Measurements from ENCODE around the gene PRUNE2. TPM values are rescaled to one million over a fixed set of nuclear protein-coding genes. Genes with fewer than 3 reads are reported as not detected.

The PRUNE2 gene
- total RNA-seq, 1 experiment from 2014 or later = 3.5 TPM

DNA sequence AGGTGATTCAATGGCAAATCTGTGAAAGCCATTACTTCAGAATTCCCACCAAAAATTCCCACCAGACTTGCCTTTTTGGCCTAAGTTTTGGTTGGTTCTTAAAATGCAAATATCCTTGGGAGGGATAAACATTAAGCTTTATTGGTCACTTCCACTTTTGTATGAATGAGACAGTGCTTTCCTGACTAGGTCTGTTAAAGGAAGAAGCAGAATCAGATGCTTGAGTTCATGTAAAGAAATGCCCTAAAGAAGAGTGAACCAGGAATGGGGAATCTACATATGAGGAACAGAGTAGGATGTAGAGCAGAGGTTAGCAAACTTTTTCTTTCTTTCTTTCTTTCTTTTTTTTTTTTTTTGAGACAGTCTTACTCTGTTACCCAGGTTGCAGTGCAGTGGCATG is 317.6 kb downstream of the PRUNE2 start:
- Histone ChIP-seq H3K27me3 (replicated peaks; ENCODE audit: control insufficient read depth, insufficient read depth, low read length) (no peaks in the 10 kb centered on the region), H3K4me1 (peaks cover 20% of the 10 kb centered on the region), H3K36me3 (ENCODE audit: control insufficient read depth, insufficient read depth, low read length) (no peaks in the 10 kb centered on the region), H3K9me3 (no peaks in the 10 kb centered on the region), H3K4me3 (ENCODE audit: low read depth, low read length) (no peak overlapping the region)
- H3K4me3 Mint-ChIP-seq (ENCODE audit: unreplicated experiment) = no peak overlapping the region
- POLR2A ChIA-PET = no interaction called here
- no peak overlapping the region for H3K27ac Mint-ChIP-seq (ENCODE audit: unreplicated experiment)
- TF ChIP-seq, protein P1, sequence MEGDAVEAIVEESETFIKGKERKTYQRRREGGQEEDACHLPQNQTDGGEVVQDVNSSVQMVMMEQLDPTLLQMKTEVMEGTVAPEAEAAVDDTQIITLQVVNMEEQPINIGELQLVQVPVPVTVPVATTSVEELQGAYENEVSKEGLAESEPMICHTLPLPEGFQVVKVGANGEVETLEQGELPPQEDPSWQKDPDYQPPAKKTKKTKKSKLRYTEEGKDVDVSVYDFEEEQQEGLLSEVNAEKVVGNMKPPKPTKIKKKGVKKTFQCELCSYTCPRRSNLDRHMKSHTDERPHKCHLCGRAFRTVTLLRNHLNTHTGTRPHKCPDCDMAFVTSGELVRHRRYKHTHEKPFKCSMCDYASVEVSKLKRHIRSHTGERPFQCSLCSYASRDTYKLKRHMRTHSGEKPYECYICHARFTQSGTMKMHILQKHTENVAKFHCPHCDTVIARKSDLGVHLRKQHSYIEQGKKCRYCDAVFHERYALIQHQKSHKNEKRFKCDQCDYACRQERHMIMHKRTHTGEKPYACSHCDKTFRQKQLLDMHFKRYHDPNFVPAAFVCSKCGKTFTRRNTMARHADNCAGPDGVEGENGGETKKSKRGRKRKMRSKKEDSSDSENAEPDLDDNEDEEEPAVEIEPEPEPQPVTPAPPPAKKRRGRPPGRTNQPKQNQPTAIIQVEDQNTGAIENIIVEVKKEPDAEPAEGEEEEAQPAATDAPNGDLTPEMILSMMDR (IDR thresholded peaks at IDR 0.05; ENCODE audit: insufficient read depth in 1 of 2, low read depth in 1 of 2, low read length in 1 of 2, severe bottlenecking in 1 of 2, unreplicated experiment in 1 of 2) = no peak
- intact Hi-C loops (cut with micrococcal nuclease; ENCODE audit: unreplicated experiment) = loop anchor here (10.0 kb wide), 1 partner anchor 134 kb away; the partner anchor contains the start of gene GCNT1
- no TSS peak for BruUV-seq (replicated peaks)
- no peaks in the 10 kb centered on the region for H3K9me3 Mint-ChIP-seq (ENCODE audit: unreplicated experiment)
- H3K4me1 Mint-ChIP-seq (ENCODE audit: low read depth, unreplicated experiment) = peaks cover 21% of the 10 kb centered on the region
- CTCF ChIA-PET = no interaction called here
- no peak for DNase-seq
- H3K27me3 Mint-ChIP-seq (ENCODE audit: insufficient read depth, unreplicated experiment) = no peaks in the 10 kb centered on the region
- H3K36me3 Mint-ChIP-seq (ENCODE audit: insufficient read depth, unreplicated experiment) = peaks cover 4% of the 10 kb centered on the region

DNA sequence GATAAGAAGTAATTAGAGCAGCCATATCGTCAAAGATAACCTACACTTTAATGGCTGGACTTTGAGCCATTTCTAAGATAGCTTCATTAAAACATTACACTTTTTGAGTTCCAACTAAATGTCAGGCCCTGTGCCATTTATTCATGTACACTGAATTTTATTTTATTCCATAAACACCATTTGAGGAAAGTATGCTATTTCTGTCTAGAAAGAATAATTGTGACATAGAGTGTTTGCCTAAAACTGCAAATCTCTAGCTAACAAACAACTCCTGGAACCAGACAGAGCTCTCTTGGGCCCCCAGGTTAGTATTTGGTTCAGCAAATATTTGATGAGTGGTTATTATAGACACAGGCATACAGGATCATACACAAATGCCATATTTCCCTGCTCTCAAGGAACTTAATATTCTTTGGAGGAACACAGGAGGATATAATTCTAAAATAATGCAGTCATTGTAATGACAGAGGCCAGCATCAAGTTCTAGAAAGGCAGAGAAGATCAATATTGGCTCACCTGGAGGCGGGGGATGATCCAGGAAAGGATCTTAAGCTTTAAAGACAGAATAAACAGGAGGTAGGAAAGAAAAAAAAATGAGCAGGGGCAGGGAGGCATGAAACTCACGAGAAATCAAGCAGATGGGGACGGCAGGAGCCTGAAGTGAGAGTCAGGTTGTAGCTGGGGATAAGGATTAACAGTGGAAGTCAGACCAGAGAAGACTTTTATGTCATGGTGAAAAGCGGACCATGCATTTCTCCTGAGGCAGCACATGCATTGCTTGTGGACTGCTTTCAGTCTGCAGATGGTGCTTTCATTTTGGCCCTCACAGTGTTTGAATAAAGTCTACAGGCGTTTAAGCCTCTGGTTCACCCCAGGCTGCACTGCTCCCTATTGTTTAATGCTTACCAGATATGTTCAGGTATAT is 319.3 kb downstream of the PRUNE2 start:
- H3K36me3 Mint-ChIP-seq (ENCODE audit: insufficient read depth, unreplicated experiment) = peaks cover 4% of the 10 kb centered on the region
- no TSS peak for BruUV-seq (replicated peaks)
- intact Hi-C loops (cut with micrococcal nuclease; ENCODE audit: unreplicated experiment) = loop anchor here (1.0 to 10.0 kb wide), 2 partner anchors 29 to 132 kb away; partner anchors contain the start of gene GCNT1
- ChIA-PET POLR2A (no interaction called here), CTCF (no interaction called here)
- H3K27me3 ChIP-seq (replicated peaks; ENCODE audit: control insufficient read depth, insufficient read depth, low read length) = no peaks in the 10 kb centered on the region
- no peaks in the 10 kb centered on the region for H3K9me3 Mint-ChIP-seq (ENCODE audit: unreplicated experiment)
- H3K4me3 ChIP-seq (ENCODE audit: low read depth, low read length) = no peak overlapping the region
- TF ChIP-seq, protein P1 (IDR thresholded peaks at IDR 0.05; ENCODE audit: insufficient read depth in 1 of 2, low read depth in 1 of 2, low read length in 1 of 2, severe bottlenecking in 1 of 2, unreplicated experiment in 1 of 2) = no peak
- H3K27ac Mint-ChIP-seq (ENCODE audit: unreplicated experiment) = peak overlapping the region; percentile 85
- H3K4me1 ChIP-seq = peaks cover 20% of the 10 kb centered on the region
- no peaks in the 10 kb centered on the region for H3K9me3 ChIP-seq
- peak; percentile 18 to 30 for DNase-seq
- H3K27me3 Mint-ChIP-seq (ENCODE audit: insufficient read depth, unreplicated experiment) = no peaks in the 10 kb centered on the region
- peak overlapping the region; percentile 64 for H3K4me3 Mint-ChIP-seq (ENCODE audit: unreplicated experiment)
- H3K4me1 Mint-ChIP-seq (ENCODE audit: low read depth, unreplicated experiment) = peaks cover 12% of the 10 kb centered on the region
- H3K36me3 ChIP-seq (ENCODE audit: control insufficient read depth, insufficient read depth, low read length) = no peaks in the 10 kb centered on the region

DNA sequence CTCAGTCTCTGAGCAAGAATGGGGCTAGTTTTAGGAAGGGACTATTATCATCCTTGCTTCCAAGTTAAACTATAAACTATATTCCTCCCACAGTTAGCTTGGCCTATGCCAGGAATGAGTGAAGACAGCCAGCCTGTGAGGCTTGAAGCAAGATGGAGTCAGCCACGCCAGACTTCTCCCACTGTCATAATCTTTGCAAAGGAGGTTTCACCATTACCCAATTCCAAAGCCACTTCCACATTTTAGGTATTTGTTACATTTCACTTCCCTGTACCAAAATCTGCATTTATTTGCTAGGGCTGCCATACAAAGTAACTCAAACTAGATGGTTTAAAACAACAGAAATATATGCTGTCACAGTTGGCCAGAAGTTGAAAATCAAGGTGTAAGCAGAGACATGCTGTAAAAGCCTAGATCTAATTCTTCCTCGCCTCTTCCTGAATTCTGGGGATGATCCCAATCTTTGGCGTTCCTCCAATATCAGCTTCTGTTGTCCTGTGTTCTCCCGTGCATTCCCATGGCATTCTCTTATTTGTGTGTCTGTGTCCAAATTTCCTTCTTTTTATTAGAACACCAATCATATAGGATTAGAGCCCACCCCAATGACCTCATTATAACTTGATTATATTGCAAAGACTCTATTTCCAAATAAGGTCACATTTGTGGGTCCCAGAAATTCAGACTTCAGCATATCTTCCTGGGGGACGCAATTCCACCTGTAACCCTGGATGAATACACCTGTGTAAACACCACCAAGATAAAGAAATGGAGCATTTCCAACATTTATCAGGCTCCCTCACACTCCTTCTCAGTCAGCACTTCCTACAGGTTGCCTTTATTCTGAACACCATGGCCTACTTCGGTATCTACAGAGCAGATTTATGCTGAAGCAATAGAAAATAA is 320.2 kb downstream of the PRUNE2 start:
- Histone ChIP-seq H3K4me1 (peaks cover 20% of the 10 kb centered on the region), H3K27me3 (replicated peaks; ENCODE audit: control insufficient read depth, insufficient read depth, low read length) (no peaks in the 10 kb centered on the region), H3K36me3 (ENCODE audit: control insufficient read depth, insufficient read depth, low read length) (no peaks in the 10 kb centered on the region), H3K9me3 (no peaks in the 10 kb centered on the region), H3K4me3 (ENCODE audit: low read depth, low read length) (no peak overlapping the region)
- peaks cover 4% of the 10 kb centered on the region for H3K36me3 Mint-ChIP-seq (ENCODE audit: insufficient read depth, unreplicated experiment)
- peaks cover 12% of the 10 kb centered on the region for H3K4me1 Mint-ChIP-seq (ENCODE audit: low read depth, unreplicated experiment)
- H3K4me3 Mint-ChIP-seq (ENCODE audit: unreplicated experiment) = no peak overlapping the region
- CTCF ChIA-PET = no interaction called here
- POLR2A ChIA-PET = no interaction called here
- H3K27ac Mint-ChIP-seq (ENCODE audit: unreplicated experiment) = no peak overlapping the region
- BruUV-seq (replicated peaks) = TSS peak; percentile 96
- intact Hi-C loops (cut with micrococcal nuclease; ENCODE audit: unreplicated experiment) = loop anchor here (1.0 to 10.0 kb wide), 2 partner anchors 30 to 131 kb away; partner anchors contain the start of gene GCNT1
- no peaks in the 10 kb centered on the region for H3K27me3 Mint-ChIP-seq (ENCODE audit: insufficient read depth, unreplicated experiment)
- TF ChIP-seq, protein P1 (IDR thresholded peaks at IDR 0.05; ENCODE audit: insufficient read depth in 1 of 2, low read depth in 1 of 2, low read length in 1 of 2, severe bottlenecking in 1 of 2, unreplicated experiment in 1 of 2) = no peak
- no peaks in the 10 kb centered on the region for H3K9me3 Mint-ChIP-seq (ENCODE audit: unreplicated experiment)
- peak; percentile 36 to 55 for DNase-seq

All from Caco-2 (cell line).